Heart right ventricle (tissue), 16 donors: Measurements from ENCODE around the gene SLC16A1. TPM values are rescaled to one million over a fixed set of nuclear protein-coding genes. Genes with fewer than 3 reads are reported as not detected.

Experiments used
- ATAC-seq, 8 donors: fragments of 200-7000 bp; cut with Tn5 transposase; one replicate each; pipeline ENCODE4 v1.9.1; 2020; ENCODE audit warnings: mild to moderate bottlenecking in 8 of 8, moderate library complexity in 8 of 8, moderate number of reproducible peaks in 1 of 8
- DNase-seq, 2 donors: peaks; one replicate each; pipeline ENCODE4 v3.0.0-alpha.2; 2020
- H3K27ac ChIP-seq, 10 donors: fragments of 200-600 bp; sonication (generic) in 2 of 10; one replicate each; pipeline versions ENCODE4 v1.5.0 to v1.8.0; 2020 to 2022; ENCODE audit warnings: mild to moderate bottlenecking in 3 of 10
- H3K27me3 ChIP-seq, 7 donors: fragments of 200-600 bp; one replicate each; pipeline ENCODE4 v1.8.0; 2021 to 2022; ENCODE audit warnings: mild to moderate bottlenecking in 2 of 7
- H3K36me3 ChIP-seq, 9 donors: fragments of 200-600 bp; sonication (generic) in 1 of 9; one replicate each; pipeline versions ENCODE4 v1.5.0 to v1.8.0; 2020 to 2022; ENCODE audit warnings: mild to moderate bottlenecking in 2 of 9
- H3K4me1 ChIP-seq, 9 donors: fragments of 200-600 bp; sonication (generic) in 1 of 9; one replicate each; pipeline versions ENCODE4 v1.5.0 to v1.8.0; 2020 to 2022; ENCODE audit warnings: mild to moderate bottlenecking in 4 of 9
- H3K4me3 ChIP-seq, 10 donors: fragments of 200-600 bp; sonication (generic) in 2 of 10; one replicate each; pipeline versions ENCODE4 v1.5.0 to v1.8.0; 2020 to 2022; ENCODE audit warnings: mild to moderate bottlenecking in 7 of 10, moderate library complexity in 2 of 10
- H3K9me3 ChIP-seq, 11 donors: fragments of 200-600 bp in 10 of 11; sonication (generic) in 2 of 11; one replicate each; pipeline versions ENCODE4 v1.5.0 to v1.8.0; 2013 to 2022; ENCODE audit warnings: mild to moderate bottlenecking in 2 of 11, control low read depth in 1 of 11, moderate library complexity in 1 of 11
- WGBS, 2 donors: extraction: QIAGEN DNeasy Blood & Tissue Kit; methylation state at CpG; one replicate each; pipeline ENCODE4 v1.1.7; 2013; ENCODE audit warnings: inconsistent platforms in 1 of 2; 5-methylcytosine and 5-hydroxymethylcytosine counted together
- intact Hi-C, 10 donors: fragments of 100-400 bp; cut with DNase I; formaldehyde crosslinking; loops; one replicate each; pipeline versions ENCODE4 v1.11.1 to v1.14.2; 2022
- polyA plus RNA-seq, 2 donors: library from polyadenylated mRNA; stranded (reverse); fragments of 200-250 nt; gene quantifications; one replicate each; pipeline ENCODE4 v1.2.3, GENCODE V29; 2013
- total RNA-seq, 10 donors: library from RNA; stranded (reverse); fragmentation: NEBNext Ultra II Directional in 3 of 10; extraction: Animal tissue kit (Norgen Biotek cat#: 25700) in 3 of 10; gene quantifications; one replicate each; pipeline versions ENCODE4 v1.2.1 to v1.2.4, GENCODE V29; 2021 to 2023
- TF ChIP-seq, protein P1 (sequence below), 9 donors: fragments of 200-600 bp; sonication (generic) in 2 of 9; IDR thresholded peaks; one replicate each; pipeline versions ENCODE4 v1.5.0 to v1.8.0; 2021 to 2022; ENCODE audit warnings: antibody characterized with exemption in 9 of 9, mild to moderate bottlenecking in 5 of 9, moderate library complexity in 1 of 9
- donor health status: Arrhythmogenic right ventricular cardiomyopathy.
- donor health status: ischemic (EF 13 %, LVEDD 7.1; RV severe dilation, severe dysfunction).
- donor health status: healthy with polysubstance abuse.
- donor health status: DM: no; HTN: yes; CAD: no.
- donor health status: DM: no; HTN: no; CAD: no.
- donor health status: ischemic (EF 25% LVEDD 6.9; RV normal size, moderate dysfunction).
- donor health status: ischemic (EF 25% LVEDD 5.7; RV mildly dilated, moderate dysfunction).
- donor health status: healthy.
- donor health status: DM: yes; HTN: yes; CAD: no.
- donor health status: Ischemic cardiomyopathy.
- donor health status: ischemic (EF 35%, LVEDD 5.7; RV mildly dilated, moderate dysfunction).
- donor health status: nonischemic (EF 11% LVEDD 7.7; RV severe dilation, severe dysfunction).
- donor health status: DM: yes; HTN: yes; CAD: no.
- donor health status: PGD.
- donor health status: ischemic (EF 29% LVEDD 5.4; RV normal size, mild dysfunction).
- donor health status: nonischemic (EF 23%, LVEDD 6.1; RV moderate dilation, normal function).

SLC16A1 gene
- total and polyA plus RNA-seq, 12 donors, result 43.9 to 193 (median 148) TPM

DNA sequence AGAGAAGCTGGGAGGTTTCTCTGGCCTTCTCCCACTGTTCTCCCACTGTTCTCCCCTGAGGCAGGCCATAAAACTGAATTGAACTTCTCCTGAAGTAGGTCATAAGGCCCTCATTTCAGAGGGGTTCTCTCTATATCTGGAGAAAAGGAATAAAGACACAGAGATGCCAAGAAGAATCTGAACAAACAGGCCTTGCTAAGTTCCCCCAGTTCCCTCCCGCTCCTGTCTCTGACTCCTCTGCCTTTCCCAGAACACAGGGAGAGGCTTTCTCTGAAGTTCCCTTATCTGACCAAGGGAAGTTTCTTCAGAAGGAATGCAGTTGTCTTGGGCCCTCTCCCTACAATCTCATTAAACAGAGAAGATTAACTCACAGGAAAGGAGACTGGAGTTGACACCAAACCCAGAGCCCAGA lies 83.4 kb downstream of the SLC16A1 start:
- ATAC-seq, result no peak
- Histone ChIP-seq H3K9me3 (no peaks in the 10 kb centered on the region), H3K4me1 (no peaks in the 10 kb centered on the region), H3K27ac (no peak overlapping the region), H3K27me3 (no peaks in the 10 kb centered on the region), H3K36me3 (no peaks in the 10 kb centered on the region), H3K4me3 (no peak overlapping the region)
- 78 to 87% methylated on average over 1 of the region's 1 CpG for WGBS, 2 donors
- TF ChIP-seq, protein P1, sequence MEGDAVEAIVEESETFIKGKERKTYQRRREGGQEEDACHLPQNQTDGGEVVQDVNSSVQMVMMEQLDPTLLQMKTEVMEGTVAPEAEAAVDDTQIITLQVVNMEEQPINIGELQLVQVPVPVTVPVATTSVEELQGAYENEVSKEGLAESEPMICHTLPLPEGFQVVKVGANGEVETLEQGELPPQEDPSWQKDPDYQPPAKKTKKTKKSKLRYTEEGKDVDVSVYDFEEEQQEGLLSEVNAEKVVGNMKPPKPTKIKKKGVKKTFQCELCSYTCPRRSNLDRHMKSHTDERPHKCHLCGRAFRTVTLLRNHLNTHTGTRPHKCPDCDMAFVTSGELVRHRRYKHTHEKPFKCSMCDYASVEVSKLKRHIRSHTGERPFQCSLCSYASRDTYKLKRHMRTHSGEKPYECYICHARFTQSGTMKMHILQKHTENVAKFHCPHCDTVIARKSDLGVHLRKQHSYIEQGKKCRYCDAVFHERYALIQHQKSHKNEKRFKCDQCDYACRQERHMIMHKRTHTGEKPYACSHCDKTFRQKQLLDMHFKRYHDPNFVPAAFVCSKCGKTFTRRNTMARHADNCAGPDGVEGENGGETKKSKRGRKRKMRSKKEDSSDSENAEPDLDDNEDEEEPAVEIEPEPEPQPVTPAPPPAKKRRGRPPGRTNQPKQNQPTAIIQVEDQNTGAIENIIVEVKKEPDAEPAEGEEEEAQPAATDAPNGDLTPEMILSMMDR (IDR thresholded peaks at IDR 0.05), result no peak
- DNase-seq, result no peak
- intact Hi-C loops, result loop anchor here in 1 of 10 donors (10.0 kb wide), 1 partner anchor 58 kb away; no protein-coding TSS in a partner anchor

DNA sequence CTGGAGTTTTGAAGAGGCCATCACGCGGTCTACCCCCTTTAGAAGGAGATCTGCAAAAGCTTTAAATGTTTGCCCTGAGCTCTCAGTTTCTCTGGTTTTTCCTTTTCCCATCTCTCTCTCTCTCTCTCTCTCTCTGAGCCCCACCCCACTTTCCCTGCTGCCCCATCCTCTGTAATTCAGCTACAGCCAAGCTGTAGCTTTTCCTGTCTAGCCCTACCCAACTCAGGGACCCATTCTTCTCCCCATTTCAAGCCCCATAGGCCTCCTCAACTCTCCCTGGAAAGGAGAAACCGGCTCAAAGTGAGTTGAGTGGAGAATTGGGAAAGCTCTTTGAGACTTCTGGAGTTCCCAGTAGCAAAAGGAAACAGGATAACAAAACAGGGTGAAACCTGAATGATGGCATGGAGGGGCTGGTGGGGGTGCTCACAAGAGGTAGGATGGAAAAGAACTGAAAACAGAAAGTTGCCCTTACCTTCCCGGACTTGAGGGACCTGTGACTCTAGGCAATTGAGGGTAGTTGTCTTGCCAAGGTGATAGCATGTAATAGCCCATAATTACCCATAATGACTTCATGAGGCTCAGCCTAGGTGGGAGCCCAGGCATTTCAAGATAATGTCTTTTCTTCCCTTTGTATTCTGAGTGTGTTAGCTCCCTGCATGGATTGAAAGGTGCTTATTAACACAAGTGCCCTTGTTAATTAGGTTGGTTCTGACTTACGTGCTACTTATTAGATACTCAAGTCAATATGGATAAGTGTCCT lies 84.9 kb downstream of the SLC16A1 start:
- DNase-seq (no peak), ATAC-seq (no peak)
- intact Hi-C loops, result loop anchor here in 1 of 10 donors (10.0 kb wide), 1 partner anchor 56 kb away; no protein-coding TSS in a partner anchor
- no peaks in the 10 kb centered on the region for H3K27me3 ChIP-seq
- no peaks in the 10 kb centered on the region for H3K4me1 ChIP-seq
- no peaks in the 10 kb centered on the region for H3K9me3 ChIP-seq
- WGBS, 2 donors, result 92 to 94% methylated on average over 5 of the region's 5 CpGs
- no peak overlapping the region for H3K27ac ChIP-seq
- no peaks in the 10 kb centered on the region for H3K36me3 ChIP-seq
- TF ChIP-seq, protein P1 (IDR thresholded peaks at IDR 0.05), result no peak
- no peak overlapping the region for H3K4me3 ChIP-seq

DNA sequence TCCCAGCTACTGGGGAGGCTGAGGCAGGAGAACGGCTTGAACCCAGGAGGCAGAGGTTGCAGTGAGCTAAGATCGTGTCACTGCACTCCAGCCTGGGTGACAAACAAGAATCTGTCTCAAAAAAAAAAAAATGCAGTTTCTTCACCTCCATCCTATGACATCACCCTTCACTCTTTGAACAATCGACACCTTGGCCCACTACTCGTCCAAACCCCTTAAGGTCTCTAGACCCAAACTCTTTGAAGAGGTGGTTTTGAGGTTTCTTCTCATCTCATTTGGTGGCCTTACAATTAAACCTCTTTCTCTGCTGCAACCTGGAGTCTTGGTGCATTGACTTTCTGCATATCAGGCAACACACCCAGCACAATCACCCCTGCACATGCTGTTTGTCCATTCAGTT lies 86.1 kb downstream of the SLC16A1 start:
- intact Hi-C loops, result loop anchor here in 1 of 10 donors (10.0 kb wide), 1 partner anchor 55 kb away; no protein-coding TSS in a partner anchor
- Histone ChIP-seq H3K27ac (no peak overlapping the region), H3K4me1 (no peaks in the 10 kb centered on the region), H3K36me3 (no peaks in the 10 kb centered on the region), H3K27me3 (no peaks in the 10 kb centered on the region), H3K4me3 (no peak overlapping the region), H3K9me3 (no peaks in the 10 kb centered on the region)
- TF ChIP-seq, protein P1 (IDR thresholded peaks at IDR 0.05), result no peak
- no peak for DNase-seq
- no peak for ATAC-seq
- WGBS, 2 donors, result 93 to 97% methylated on average over 4 of the region's 4 CpGs

DNA sequence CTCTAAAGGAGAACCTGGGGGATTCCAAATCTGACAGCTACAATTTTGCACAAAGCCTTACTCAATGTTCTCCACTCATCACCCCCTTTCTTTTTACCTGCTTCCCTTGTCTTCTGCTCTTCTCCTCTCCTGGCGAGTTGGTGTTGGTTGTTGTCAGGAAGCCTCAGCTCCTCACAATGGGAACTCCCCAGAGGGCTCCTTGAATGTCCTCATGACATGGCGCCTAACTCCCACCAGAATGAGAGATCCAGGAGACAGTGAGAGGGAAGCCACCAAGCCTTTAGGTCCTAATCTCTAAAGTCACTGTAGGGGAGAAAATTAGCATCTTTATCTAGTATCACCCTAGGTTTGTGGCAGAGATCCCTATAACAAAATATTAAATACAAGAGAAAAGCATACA lies 87.8 kb downstream of the SLC16A1 start:
- Histone ChIP-seq H3K4me3 (no peak overlapping the region), H3K4me1 (no peaks in the 10 kb centered on the region), H3K36me3 (no peaks in the 10 kb centered on the region), H3K27me3 (no peaks in the 10 kb centered on the region), H3K9me3 (no peaks in the 10 kb centered on the region), H3K27ac (no peak overlapping the region)
- no peak for DNase-seq
- TF ChIP-seq, protein P1 (IDR thresholded peaks at IDR 0.05), result no peak
- intact Hi-C loops, result no loop called here
- no peak for ATAC-seq
- WGBS, 2 donors, result 83 to 84% methylated on average over 2 of the region's 2 CpGs
